Caco-2 (cell line): ENCODE results near the gene RYR2. TPM values are rescaled to one million over a fixed set of nuclear protein-coding genes. Genes with fewer than 3 reads are reported as not detected.

Experiments
- BruUV-seq: library from RNA; stranded (reverse); fragments of 400-500 nt; replicated peaks from 2 replicates; lab custom pipeline; 2021; lab: Mats Ljungman, UMichigan
- CTCF ChIA-PET: fragments of 300-600 bp; sonication (Branson Sonifier 250); formaldehyde crosslinking; loops from one replicate; lab custom pipeline; 2022; ENCODE audit warnings: antibody characterized with exemption; lab: Charles Lee
- POLR2A ChIA-PET: fragments of 300-600 bp; sonication (Branson Sonifier 250); formaldehyde crosslinking; loops from one replicate; lab custom pipeline; 2022; ENCODE audit warnings: antibody characterized with exemption; lab: Charles Lee
- DNase-seq, 2 experiments: peaks; one replicate each; pipeline versions ENCODE4 v3.0.0 to v3.0.0-alpha.2; 2020 to 2022
- H3K27me3 ChIP-seq: replicated peaks from 2 replicates; pipeline ENCODE4 v1.6.0; 2011; ENCODE audit warnings: low read length; ENCODE audit not compliant: control insufficient read depth, insufficient read depth
- H3K36me3 ChIP-seq: 2 replicates; pipeline ENCODE4 v1.5.1; 2011; ENCODE audit warnings: low read length; ENCODE audit not compliant: control insufficient read depth, insufficient read depth
- H3K4me1 ChIP-seq: fragments of 250-450 bp; sonication (Bioruptor Pico); 2 replicates; pipeline ENCODE4 v1.5.1; 2020; ENCODE audit warnings: mild to moderate bottlenecking
- H3K4me3 ChIP-seq: 2 replicates; pipeline ENCODE4 v1.5.1; 2011; ENCODE audit warnings: low read depth, mild to moderate bottlenecking, control low read depth, low read length
- H3K9me3 ChIP-seq: fragments of 250-450 bp; sonication (Bioruptor Pico); 2 replicates; pipeline ENCODE4 v1.5.1; 2020; ENCODE audit warnings: mild to moderate bottlenecking, moderate library complexity
- H3K27ac Mint-ChIP-seq: one replicate; pipeline ENCODE4 v1.8.0; 2022; ENCODE audit warnings: mixed read lengths; ENCODE audit not compliant: unreplicated experiment
- H3K27me3 Mint-ChIP-seq: one replicate; pipeline ENCODE4 v1.8.0; 2022; ENCODE audit warnings: mixed read lengths; ENCODE audit not compliant: insufficient read depth, unreplicated experiment
- H3K36me3 Mint-ChIP-seq: one replicate; pipeline ENCODE4 v1.8.0; 2022; ENCODE audit warnings: mild to moderate bottlenecking, mixed read lengths; ENCODE audit not compliant: insufficient read depth, unreplicated experiment
- H3K4me1 Mint-ChIP-seq: one replicate; pipeline ENCODE4 v1.8.0; 2022; ENCODE audit warnings: low read depth, mixed read lengths; ENCODE audit not compliant: unreplicated experiment
- H3K4me3 Mint-ChIP-seq: one replicate; pipeline ENCODE4 v1.8.0; 2022; ENCODE audit warnings: mild to moderate bottlenecking, moderate library complexity, mixed read lengths; ENCODE audit not compliant: unreplicated experiment
- H3K9me3 Mint-ChIP-seq: one replicate; pipeline ENCODE4 v1.8.0; 2022; ENCODE audit warnings: mixed read lengths; ENCODE audit not compliant: unreplicated experiment
- intact Hi-C: fragments of 100-400 bp; cut with micrococcal nuclease; formaldehyde crosslinking; loops from one replicate; pipeline ENCODE4 v1.10.0; 2022; ENCODE audit not compliant: unreplicated experiment
- total RNA-seq: library from RNA; stranded (reverse); gene quantifications from 2 replicates; pipeline ENCODE4 v1.2.3, GENCODE V29; 2022
- TF ChIP-seq, protein P1 (sequence below), 2 experiments: fragments of 200-600 bp in 1 of 2; IDR thresholded peaks; 1 replicate in 1 of 2; 2 replicates in 1 of 2; pipeline versions ENCODE4 v1.5.1 to v1.8.0; 2011 to 2022; ENCODE audit warnings: antibody characterized with exemption in 1 of 2, control low read depth in 1 of 2, inconsistent platforms in 1 of 2, low read depth in 1 of 2, low read length in 1 of 2, mild to moderate bottlenecking in 1 of 2, moderate library complexity in 1 of 2; ENCODE audit not compliant: insufficient read depth in 1 of 2, severe bottlenecking in 1 of 2, unreplicated experiment in 1 of 2

RYR2 gene
- total RNA-seq, 1 experiment from 2014 or later, result 3.4 TPM

GRCh38 chr1:237634922-237635321, 592.9 kb downstream of the RYR2 start:
- BruUV-seq, result no TSS peak
- no peaks in the 10 kb centered on the region for H3K27me3 ChIP-seq
- Mint-ChIP-seq H3K27me3 (no peaks in the 10 kb centered on the region), H3K4me3 (no peak overlapping the region), H3K9me3 (no peaks in the 10 kb centered on the region), H3K36me3 (no peaks in the 10 kb centered on the region), H3K4me1 (no peaks in the 10 kb centered on the region), H3K27ac (no peak overlapping the region)
- intact Hi-C loops, result no loop called here
- ChIA-PET CTCF (no interaction called here), POLR2A (no interaction called here)
- DNase-seq, result no peak
- H3K36me3 ChIP-seq, result no peaks in the 10 kb centered on the region
- no peak overlapping the region for H3K4me3 ChIP-seq
- TF ChIP-seq, protein P1, sequence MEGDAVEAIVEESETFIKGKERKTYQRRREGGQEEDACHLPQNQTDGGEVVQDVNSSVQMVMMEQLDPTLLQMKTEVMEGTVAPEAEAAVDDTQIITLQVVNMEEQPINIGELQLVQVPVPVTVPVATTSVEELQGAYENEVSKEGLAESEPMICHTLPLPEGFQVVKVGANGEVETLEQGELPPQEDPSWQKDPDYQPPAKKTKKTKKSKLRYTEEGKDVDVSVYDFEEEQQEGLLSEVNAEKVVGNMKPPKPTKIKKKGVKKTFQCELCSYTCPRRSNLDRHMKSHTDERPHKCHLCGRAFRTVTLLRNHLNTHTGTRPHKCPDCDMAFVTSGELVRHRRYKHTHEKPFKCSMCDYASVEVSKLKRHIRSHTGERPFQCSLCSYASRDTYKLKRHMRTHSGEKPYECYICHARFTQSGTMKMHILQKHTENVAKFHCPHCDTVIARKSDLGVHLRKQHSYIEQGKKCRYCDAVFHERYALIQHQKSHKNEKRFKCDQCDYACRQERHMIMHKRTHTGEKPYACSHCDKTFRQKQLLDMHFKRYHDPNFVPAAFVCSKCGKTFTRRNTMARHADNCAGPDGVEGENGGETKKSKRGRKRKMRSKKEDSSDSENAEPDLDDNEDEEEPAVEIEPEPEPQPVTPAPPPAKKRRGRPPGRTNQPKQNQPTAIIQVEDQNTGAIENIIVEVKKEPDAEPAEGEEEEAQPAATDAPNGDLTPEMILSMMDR (IDR thresholded peaks at IDR 0.05; ENCODE audit: insufficient read depth in 1 of 2, low read depth in 1 of 2, low read length in 1 of 2, severe bottlenecking in 1 of 2, unreplicated experiment in 1 of 2), result no peak
- H3K9me3 ChIP-seq, result no peaks in the 10 kb centered on the region
- no peaks in the 10 kb centered on the region for H3K4me1 ChIP-seq

- H3K36me3 Mint-ChIP-seq, result no peaks in the 10 kb centered on the region
- H3K4me3 Mint-ChIP-seq, result no peak overlapping the region
- no peaks in the 10 kb centered on the region for H3K27me3 Mint-ChIP-seq
- Histone ChIP-seq H3K36me3 (no peaks in the 10 kb centered on the region), H3K4me3 (no peak overlapping the region), H3K4me1 (no peaks in the 10 kb centered on the region), H3K27me3 (no peaks in the 10 kb centered on the region), H3K9me3 (no peaks in the 10 kb centered on the region)
- no peak for DNase-seq
- intact Hi-C loops, result no loop called here
- H3K9me3 Mint-ChIP-seq, result no peaks in the 10 kb centered on the region
- ChIA-PET CTCF (no interaction called here), POLR2A (no interaction called here)
- TF ChIP-seq, protein P1 (IDR thresholded peaks at IDR 0.05; ENCODE audit: insufficient read depth in 1 of 2, low read depth in 1 of 2, low read length in 1 of 2, severe bottlenecking in 1 of 2, unreplicated experiment in 1 of 2), result no peak
- H3K4me1 Mint-ChIP-seq, result no peaks in the 10 kb centered on the region
- no peak overlapping the region for H3K27ac Mint-ChIP-seq
- no TSS peak for BruUV-seq
Measured at GRCh38 chr1:237638555-237638954, 596.6 kb downstream of the RYR2 start.

DNA sequence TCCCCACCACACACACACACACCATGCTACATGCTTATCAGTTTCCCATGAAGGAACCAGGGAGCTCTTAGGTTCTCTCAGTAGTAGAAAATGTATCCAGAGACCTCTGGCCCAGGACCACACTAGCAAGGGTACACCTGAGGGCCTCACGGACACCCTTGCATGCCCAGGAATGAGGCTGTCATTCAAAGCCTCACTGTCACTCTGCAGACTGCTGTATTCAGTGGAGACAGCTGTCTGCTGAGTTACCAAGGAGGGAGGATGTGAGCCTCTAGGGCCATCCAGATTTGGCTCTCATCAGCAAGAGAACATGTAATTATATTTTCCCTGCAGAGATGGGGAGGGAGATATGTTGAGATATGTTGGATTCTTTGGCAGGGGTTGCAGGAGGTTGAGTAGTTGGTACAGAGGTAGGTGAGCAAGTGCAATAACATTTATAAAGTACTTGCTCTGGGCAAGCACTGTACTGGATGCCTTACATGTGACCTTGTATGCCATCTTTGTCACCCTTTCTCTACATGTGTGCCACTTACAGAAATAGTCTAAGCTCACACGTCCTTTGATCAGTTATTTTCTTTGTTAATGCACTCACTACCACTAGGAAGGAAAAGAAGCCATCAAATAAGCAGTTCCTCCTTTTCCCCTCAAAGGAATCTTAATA, 598.2 kb downstream of the RYR2 start:
- Mint-ChIP-seq H3K27ac (no peak overlapping the region), H3K9me3 (no peaks in the 10 kb centered on the region), H3K4me3 (no peak overlapping the region), H3K27me3 (no peaks in the 10 kb centered on the region), H3K36me3 (no peaks in the 10 kb centered on the region), H3K4me1 (no peaks in the 10 kb centered on the region)
- no peaks in the 10 kb centered on the region for H3K9me3 ChIP-seq
- H3K4me1 ChIP-seq, result no peaks in the 10 kb centered on the region
- no peaks in the 10 kb centered on the region for H3K36me3 ChIP-seq
- no peaks in the 10 kb centered on the region for H3K27me3 ChIP-seq
- no TSS peak for BruUV-seq
- TF ChIP-seq, protein P1 (IDR thresholded peaks at IDR 0.05; ENCODE audit: insufficient read depth in 1 of 2, low read depth in 1 of 2, low read length in 1 of 2, severe bottlenecking in 1 of 2, unreplicated experiment in 1 of 2), result no peak
- no peak for DNase-seq
- intact Hi-C loops, result no loop called here
- no peak overlapping the region for H3K4me3 ChIP-seq
- ChIA-PET CTCF (no interaction called here), POLR2A (no interaction called here)
